K562 (cell line): ENCODE data around the gene ANXA2. TPM values are rescaled to one million over a fixed set of nuclear protein-coding genes. Genes with fewer than 3 reads are reported as not detected.

Experiments
- ARID3B ChIP-seq: fragments of 250-450 bp; sonication (Bioruptor Pico); IDR thresholded peaks from 2 replicates; pipeline ENCODE4 v1.4.0; 2020; ENCODE audit warnings: borderline replicate concordance
- CREB1 ChIP-seq, 2 experiments: sonication (generic) in 1 of 2; formaldehyde crosslinking in 1 of 2; IDR thresholded peaks; 2 replicates each; pipeline versions ENCODE4 v1.6.1 to v1.8.0; 2012 to 2022; ENCODE audit warnings: inconsistent platforms in 1 of 2, mild to moderate bottlenecking in 1 of 2, missing genetic modification reagents in 1 of 2, moderate library complexity in 1 of 2
- ELK3 ChIP-seq: fragments of 450-650 bp; formaldehyde crosslinking; IDR thresholded peaks from 2 replicates; pipeline ENCODE4 v1.4.0; 2020; ENCODE audit warnings: mild to moderate bottlenecking
- ETS1 ChIP-seq: conservative IDR thresholded peaks from 2 replicates; pipeline ENCODE4 v1.6.1; 2011; ENCODE audit warnings: low read depth, mild to moderate bottlenecking, low read length; ENCODE audit not compliant: control insufficient read depth
- GATA2 ChIP-seq: sonication (generic); formaldehyde crosslinking; IDR thresholded peaks from 2 replicates; pipeline ENCODE4 v1.4.0; 2020; ENCODE audit warnings: mild to moderate bottlenecking, missing genetic modification reagents
- GTF2A2 ChIP-seq: IDR thresholded peaks from 2 replicates; pipeline ENCODE4 v1.6.1; 2016; ENCODE audit warnings: mild to moderate bottlenecking, missing genetic modification characterization, missing compliant biosample characterization
- HBP1 ChIP-seq: fragments of 450-650 bp; formaldehyde crosslinking; IDR thresholded peaks from 2 replicates; pipeline ENCODE4 v1.4.0; 2022; ENCODE audit warnings: missing genetic modification characterization
- HES1 ChIP-seq: fragments of 450-650 bp; IDR thresholded peaks from 2 replicates; pipeline ENCODE4 v1.6.1; 2016; ENCODE audit warnings: low read depth, mild to moderate bottlenecking, moderate library complexity
- MNT ChIP-seq, 2 experiments: fragments of 450-650 bp; conservative IDR thresholded peaks; 2 replicates each; pipeline ENCODE4 v1.6.1; 2017; ENCODE audit warnings: mild to moderate bottlenecking in 2 of 2, moderate library complexity in 2 of 2
- PHF20 ChIP-seq: fragments of 450-650 bp; IDR thresholded peaks from 2 replicates; pipeline ENCODE4 v1.6.1; 2018; ENCODE audit not compliant: partially characterized antibody
- POLR2A ChIP-seq: fragments of 450-650 bp; conservative IDR thresholded peaks from 2 replicates; pipeline ENCODE4 v1.6.1; 2016
- POLR2B ChIP-seq: fragments of 450-650 bp; IDR thresholded peaks from 2 replicates; pipeline ENCODE4 v1.6.1; 2018; ENCODE audit warnings: low read depth; ENCODE audit not compliant: partially characterized antibody
- SP2 ChIP-seq: IDR thresholded peaks from 2 replicates; pipeline ENCODE4 v1.6.1; 2011; ENCODE audit warnings: mild to moderate bottlenecking, low read depth, low read length, moderate library complexity; ENCODE audit not compliant: poor library complexity, severe bottlenecking; ENCODE audit errors: extremely low read depth
- YBX1 ChIP-seq: fragments of 450-650 bp; IDR thresholded peaks from 2 replicates; pipeline ENCODE4 v1.7.1; 2016; ENCODE audit warnings: mild to moderate bottlenecking
- ZBTB7A ChIP-seq: IDR thresholded peaks from 2 replicates; pipeline ENCODE4 v1.6.1; 2011; ENCODE audit warnings: low read depth, mild to moderate bottlenecking, low read length, moderate library complexity, borderline replicate concordance; ENCODE audit not compliant: control insufficient read depth
- ZNF232 ChIP-seq: sonication (generic); formaldehyde crosslinking; IDR thresholded peaks from 2 replicates; pipeline ENCODE4 v1.8.0; 2022; ENCODE audit warnings: mild to moderate bottlenecking, missing genetic modification reagents
- ZNF263 ChIP-seq: sonication (generic); formaldehyde crosslinking; IDR thresholded peaks from 2 replicates; pipeline ENCODE4 v1.8.0; 2022; ENCODE audit warnings: mild to moderate bottlenecking, missing genetic modification reagents, borderline replicate concordance
- ZNF354B ChIP-seq: fragments of 250-450 bp; sonication (Bioruptor Pico); IDR thresholded peaks from 2 replicates; pipeline ENCODE4 v1.4.0; 2020
- polyA plus RNA-seq, 8 experiments: library from polyadenylated mRNA; depleted of rRNA in 4 of 8; stranded (reverse) in 5 of 8; unstranded in 3 of 8; fragments of >200 nt; fragmentation: Nextera tagmentation in 2 of 8; fragmentation: Illumina TruSeq in 1 of 8; extraction: Ambion mirVana in 2 of 8; extraction: Trizol in 1 of 8; gene quantifications; 2 replicates each; pipeline versions ENCODE4 v1.2.1 to v1.2.3, GENCODE V29; 2011 to 2014; ENCODE audit warnings: inconsistent platforms in 1 of 8, missing spikeins in 1 of 8
- total RNA-seq, 7 experiments: library from RNA; depleted of rRNA in 6 of 7; stranded (reverse); fragments of >200 nt in 6 of 7; fragmentation: Illumina TruSeq in 2 of 7; extraction: Trizol in 2 of 7; gene quantifications; 2 replicates each; pipeline versions ENCODE4 v1.2.1 to v1.2.3, GENCODE V29; 2011 to 2021; ENCODE audit warnings: low replicate concordance in 1 of 7

ANXA2 gene
- total and polyA plus RNA-seq, 9 of the 15 experiments (the other 6 are each of a cell fraction or from before 2014, with no cell fraction given): 301 to 1,102 (median 452) TPM

- TF ChIP-seq CREB1 (IDR thresholded peaks at IDR 0.05): peak; percentile 36; the same call in 1 of the 2 replicates
- no peak for TF ChIP-seq CREB1 (CRISPR knock-in tag; IDR thresholded peaks at IDR 0.05)
- TF ChIP-seq POLR2B: peak; percentile 87
- 0 out of 2 replicates have a peak, but pooled peaks have one; percentile 2 for TF ChIP-seq ZNF263 (CRISPR knock-in tag)
- TF ChIP-seq ZNF232 (CRISPR knock-in tag): no peak
- TF ChIP-seq HES1: no peak
- TF ChIP-seq PHF20: peak; percentile 49
- no peak for TF ChIP-seq YBX1
- peak; percentile 91 for TF ChIP-seq GTF2A2 (tag)
- peak; percentile 78; the same call in 1 of the 2 replicates for TF ChIP-seq ZBTB7A
- peak; percentile 89 for TF ChIP-seq POLR2A
- no peak for TF ChIP-seq ELK3 (CRISPR knock-in tag)
- TF ChIP-seq GATA2 (CRISPR knock-in tag): no peak
- TF ChIP-seq ARID3B: no peak
- no peak for TF ChIP-seq ZNF354B
- TF ChIP-seq SP2: no peak
- peak in 1 of 2 experiments; percentile 6; a peak in 1 of 4 replicates for TF ChIP-seq MNT (conservative IDR thresholded peaks at IDR 0.05)
- no peak for TF ChIP-seq HBP1 (CRISPR knock-in tag)
- peak; percentile 39 for TF ChIP-seq ETS1
These were observed at the start of gene ANXA2 (continued) for GRCh38 chr15:60397772-60398445.
